Panc1 (cell line): ENCODE data around the gene ATP6V0D1. TPM values are rescaled to one million over a fixed set of nuclear protein-coding genes. Genes with fewer than 3 reads are reported as not detected.

Experiments
- ATAC-seq: fragments of 200-7000 bp; cut with Tn5 transposase; 2 replicates; pipeline ENCODE4 v1.9.1; 2020; ENCODE audit warnings: mild to moderate bottlenecking, moderate library complexity
- BruUV-seq: library from RNA; stranded (reverse); fragments of 400-500 nt; replicated peaks from 2 replicates; lab custom pipeline; 2021; lab: Mats Ljungman, UMichigan
- CTCF ChIA-PET: fragments of 300-600 bp; sonication (Branson Sonifier 250); formaldehyde crosslinking; loops from one replicate; lab custom pipeline; 2022; ENCODE audit warnings: antibody characterized with exemption; lab: Charles Lee
- POLR2A ChIA-PET: fragments of 300-600 bp; sonication (Branson Sonifier 250); formaldehyde crosslinking; loops from one replicate; lab custom pipeline; 2022; ENCODE audit warnings: antibody characterized with exemption; lab: Charles Lee
- DNase-seq: peaks from one replicate; pipeline ENCODE4 v3.0.0-alpha.2; 2010; ENCODE audit warnings: low read depth, low spot score
- H3K27ac ChIP-seq: 2 replicates; pipeline ENCODE4 v1.5.1; 2011; ENCODE audit warnings: mild to moderate bottlenecking, low read length, inconsistent platforms
- H3K27me3 ChIP-seq: fragments of 200-500 bp; sonication (Bioruptor generic); 2 replicates; pipeline ENCODE4 v1.6.0; 2014; ENCODE audit warnings: low read length, inconsistent platforms; ENCODE audit not compliant: control insufficient read depth, insufficient read depth
- H3K36me3 ChIP-seq: fragments of 200-500 bp; sonication (Bioruptor generic); 2 replicates; pipeline ENCODE4 v1.5.1; 2014; ENCODE audit warnings: inconsistent platforms, mild to moderate bottlenecking, low read length, moderate library complexity; ENCODE audit not compliant: control insufficient read depth, insufficient read depth
- H3K4me1 ChIP-seq: 2 replicates; pipeline ENCODE4 v1.5.1; 2011; ENCODE audit warnings: inconsistent platforms, mild to moderate bottlenecking, low read length, moderate library complexity; ENCODE audit not compliant: control insufficient read depth, insufficient read depth
- H3K4me3 ChIP-seq, 2 experiments: 2 replicates each; pipeline ENCODE4 v1.5.1; 2011 to 2012; ENCODE audit warnings: low read depth in 2 of 2, low read length in 2 of 2, mild to moderate bottlenecking in 2 of 2, inconsistent platforms in 1 of 2, moderate library complexity in 1 of 2
- H3K9me3 ChIP-seq: fragments of 200-500 bp; sonication (Bioruptor generic); 2 replicates; pipeline ENCODE4 v1.5.1; 2014; ENCODE audit warnings: low read depth, mild to moderate bottlenecking, inconsistent platforms, low read length, moderate library complexity; ENCODE audit not compliant: control insufficient read depth, insufficient read depth
- POLR2AphosphoS5 ChIP-seq: IDR thresholded peaks from 2 replicates; pipeline ENCODE4 v1.6.1; 2012; ENCODE audit warnings: mild to moderate bottlenecking, low read depth, low read length, moderate library complexity
- SIN3A ChIP-seq: IDR thresholded peaks from 2 replicates; pipeline ENCODE4 v1.6.1; 2012; ENCODE audit warnings: low read depth, mild to moderate bottlenecking, low read length, moderate library complexity, borderline replicate concordance; ENCODE audit not compliant: insufficient read depth
- TCF7L2 ChIP-seq: IDR thresholded peaks from 2 replicates; pipeline ENCODE4 v1.6.1; 2011; ENCODE audit warnings: mild to moderate bottlenecking, low read depth, low read length, inconsistent platforms
- in situ Hi-C: cut with HindIII; loops from 2 replicates; pipeline ENCODE4 v1.10.0; 2016; ENCODE audit warnings: low sequenced_read_pairs, low pct_unique_long_range_greater_than_20kb
- intact Hi-C: fragments of 100-400 bp; cut with micrococcal nuclease; formaldehyde crosslinking; loops from one replicate; pipeline ENCODE4 v1.10.0; 2022; ENCODE audit not compliant: unreplicated experiment
- total RNA-seq: library from RNA; stranded (reverse); gene quantifications from one replicate; pipeline ENCODE4 v1.2.1, GENCODE V29; 2021; ENCODE audit not compliant: unreplicated experiment
- TF ChIP-seq, protein P1 (sequence below): fragments of 450-650 bp; IDR thresholded peaks from 2 replicates; pipeline ENCODE4 v1.5.1; 2017; ENCODE audit warnings: mild to moderate bottlenecking
- TF ChIP-seq, protein P2 (sequence below), 2 experiments: IDR thresholded peaks; 2 replicates each; pipeline ENCODE4 v1.6.1; 2011 to 2012; ENCODE audit warnings: low read depth in 2 of 2, control low read depth in 1 of 2, low read length in 1 of 2, mild to moderate bottlenecking in 1 of 2, moderate library complexity in 1 of 2; ENCODE audit not compliant: insufficient read depth in 1 of 2

ATP6V0D1 gene
- total RNA-seq, 1 experiment from 2014 or later, result 70.8 TPM

DNA sequence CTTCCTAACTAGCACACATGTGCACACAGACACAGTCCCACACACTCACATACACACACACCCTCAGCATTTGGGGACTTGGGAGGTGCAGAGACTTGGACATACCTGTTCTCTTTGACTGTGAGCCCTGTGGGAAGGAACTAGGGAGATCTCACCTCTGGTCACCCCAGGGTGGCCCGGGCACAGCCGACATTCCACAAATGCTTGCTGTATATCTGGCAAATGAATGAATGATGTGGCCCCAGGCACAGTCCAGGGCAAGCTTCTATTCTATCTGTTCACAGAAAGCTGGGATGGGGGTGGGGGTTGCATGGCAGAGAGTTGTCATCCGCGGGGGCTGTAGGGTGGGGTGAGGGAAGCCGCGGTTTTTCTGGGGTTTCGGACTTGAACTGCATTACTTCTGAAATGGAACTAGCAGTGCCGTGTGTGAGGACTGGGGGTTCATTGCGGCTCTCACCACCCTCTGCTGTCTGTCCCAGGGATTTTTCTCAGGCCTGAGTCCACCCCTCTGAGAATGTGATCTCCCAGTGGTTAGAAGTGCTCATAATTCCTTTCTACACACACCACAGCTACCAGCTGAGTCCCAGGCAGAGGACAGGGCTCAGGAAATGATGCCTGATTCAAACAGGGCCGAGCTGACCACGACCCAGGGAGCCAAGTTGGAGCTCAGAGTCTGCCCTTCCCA, 44.4 kb upstream of the ATP6V0D1 start:
- H3K27ac ChIP-seq, result no peak overlapping the region
- no TSS peak for BruUV-seq
- ChIA-PET POLR2A (no interaction called here), CTCF (interaction anchor here (0.5 to 0.6 kb wide), 2 partner anchors 19 to 22 kb away, joined by 3 to 6 read pairs; no protein-coding TSS in a partner anchor)
- intact Hi-C loops, result no loop called here
- H3K4me3 ChIP-seq, result no peak overlapping the region
- peaks cover 9% of the 10 kb centered on the region for H3K4me1 ChIP-seq
- ATAC-seq, result no peak
- DNase-seq, result no peak
- no peaks in the 10 kb centered on the region for H3K9me3 ChIP-seq
- H3K36me3 ChIP-seq, result no peaks in the 10 kb centered on the region; the same call in 1 of the 2 replicates
- TF ChIP-seq POLR2AphosphoS5 (no peak), SIN3A (no peak), TCF7L2 (no peak)
- TF ChIP-seq, protein P1, sequence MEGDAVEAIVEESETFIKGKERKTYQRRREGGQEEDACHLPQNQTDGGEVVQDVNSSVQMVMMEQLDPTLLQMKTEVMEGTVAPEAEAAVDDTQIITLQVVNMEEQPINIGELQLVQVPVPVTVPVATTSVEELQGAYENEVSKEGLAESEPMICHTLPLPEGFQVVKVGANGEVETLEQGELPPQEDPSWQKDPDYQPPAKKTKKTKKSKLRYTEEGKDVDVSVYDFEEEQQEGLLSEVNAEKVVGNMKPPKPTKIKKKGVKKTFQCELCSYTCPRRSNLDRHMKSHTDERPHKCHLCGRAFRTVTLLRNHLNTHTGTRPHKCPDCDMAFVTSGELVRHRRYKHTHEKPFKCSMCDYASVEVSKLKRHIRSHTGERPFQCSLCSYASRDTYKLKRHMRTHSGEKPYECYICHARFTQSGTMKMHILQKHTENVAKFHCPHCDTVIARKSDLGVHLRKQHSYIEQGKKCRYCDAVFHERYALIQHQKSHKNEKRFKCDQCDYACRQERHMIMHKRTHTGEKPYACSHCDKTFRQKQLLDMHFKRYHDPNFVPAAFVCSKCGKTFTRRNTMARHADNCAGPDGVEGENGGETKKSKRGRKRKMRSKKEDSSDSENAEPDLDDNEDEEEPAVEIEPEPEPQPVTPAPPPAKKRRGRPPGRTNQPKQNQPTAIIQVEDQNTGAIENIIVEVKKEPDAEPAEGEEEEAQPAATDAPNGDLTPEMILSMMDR, result no peak
- TF ChIP-seq, protein P2, sequence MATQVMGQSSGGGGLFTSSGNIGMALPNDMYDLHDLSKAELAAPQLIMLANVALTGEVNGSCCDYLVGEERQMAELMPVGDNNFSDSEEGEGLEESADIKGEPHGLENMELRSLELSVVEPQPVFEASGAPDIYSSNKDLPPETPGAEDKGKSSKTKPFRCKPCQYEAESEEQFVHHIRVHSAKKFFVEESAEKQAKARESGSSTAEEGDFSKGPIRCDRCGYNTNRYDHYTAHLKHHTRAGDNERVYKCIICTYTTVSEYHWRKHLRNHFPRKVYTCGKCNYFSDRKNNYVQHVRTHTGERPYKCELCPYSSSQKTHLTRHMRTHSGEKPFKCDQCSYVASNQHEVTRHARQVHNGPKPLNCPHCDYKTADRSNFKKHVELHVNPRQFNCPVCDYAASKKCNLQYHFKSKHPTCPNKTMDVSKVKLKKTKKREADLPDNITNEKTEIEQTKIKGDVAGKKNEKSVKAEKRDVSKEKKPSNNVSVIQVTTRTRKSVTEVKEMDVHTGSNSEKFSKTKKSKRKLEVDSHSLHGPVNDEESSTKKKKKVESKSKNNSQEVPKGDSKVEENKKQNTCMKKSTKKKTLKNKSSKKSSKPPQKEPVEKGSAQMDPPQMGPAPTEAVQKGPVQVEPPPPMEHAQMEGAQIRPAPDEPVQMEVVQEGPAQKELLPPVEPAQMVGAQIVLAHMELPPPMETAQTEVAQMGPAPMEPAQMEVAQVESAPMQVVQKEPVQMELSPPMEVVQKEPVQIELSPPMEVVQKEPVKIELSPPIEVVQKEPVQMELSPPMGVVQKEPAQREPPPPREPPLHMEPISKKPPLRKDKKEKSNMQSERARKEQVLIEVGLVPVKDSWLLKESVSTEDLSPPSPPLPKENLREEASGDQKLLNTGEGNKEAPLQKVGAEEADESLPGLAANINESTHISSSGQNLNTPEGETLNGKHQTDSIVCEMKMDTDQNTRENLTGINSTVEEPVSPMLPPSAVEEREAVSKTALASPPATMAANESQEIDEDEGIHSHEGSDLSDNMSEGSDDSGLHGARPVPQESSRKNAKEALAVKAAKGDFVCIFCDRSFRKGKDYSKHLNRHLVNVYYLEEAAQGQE (IDR thresholded peaks at IDR 0.05; ENCODE audit: insufficient read depth in 1 of 2, low read depth in 2 of 2, low read length in 1 of 2), result no peak
- H3K27me3 ChIP-seq, result no peaks in the 10 kb centered on the region
- in situ Hi-C loops, result no loop called here

DNA sequence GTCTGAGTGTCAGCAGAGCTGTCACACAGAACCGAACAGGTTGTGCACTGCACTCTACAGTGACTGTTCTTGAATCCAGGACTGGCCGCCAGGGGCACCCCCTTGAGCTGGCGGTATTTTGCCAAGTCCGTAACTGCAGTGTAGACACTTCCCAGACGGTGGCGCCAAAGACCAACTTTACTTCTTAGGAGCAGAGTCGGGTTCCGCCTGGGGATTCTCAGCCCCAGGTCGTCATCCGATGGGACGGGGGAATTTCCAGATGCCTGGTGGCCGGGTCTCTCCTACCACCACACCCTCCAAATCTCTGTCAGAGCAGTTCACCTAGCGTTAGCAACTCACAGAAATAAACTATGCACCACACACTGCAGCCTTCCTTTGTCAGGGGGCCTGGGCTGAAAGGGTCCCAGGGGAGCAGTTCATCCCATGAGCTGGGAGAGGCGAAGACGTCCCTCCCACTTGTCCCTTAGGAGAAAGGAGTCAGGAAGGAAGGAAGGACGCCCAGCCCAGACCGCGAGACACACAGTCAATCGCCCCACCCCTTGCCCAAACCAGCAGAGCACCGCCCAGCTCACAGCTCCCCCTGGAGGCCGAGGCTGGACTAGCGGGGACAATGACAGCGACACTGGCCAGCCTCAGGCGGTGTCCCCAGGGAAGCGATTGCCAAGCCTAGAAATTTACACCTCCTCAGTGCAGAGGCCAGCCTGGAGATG, 40.3 kb upstream of the ATP6V0D1 start:
- intact Hi-C loops, result no loop called here
- in situ Hi-C loops, result no loop called here
- peak overlapping the region; percentile 85 for H3K27ac ChIP-seq
- peak overlapping the region; percentile 52 to 72 for H3K4me3 ChIP-seq
- H3K9me3 ChIP-seq, result no peaks in the 10 kb centered on the region
- no peaks in the 10 kb centered on the region for H3K27me3 ChIP-seq
- no peaks in the 10 kb centered on the region; the same call in 1 of the 2 replicates for H3K4me1 ChIP-seq
- TF ChIP-seq POLR2AphosphoS5, result peak; percentile 71
- TF ChIP-seq, protein P2 (IDR thresholded peaks at IDR 0.05; ENCODE audit: insufficient read depth in 1 of 2, low read depth in 2 of 2, low read length in 1 of 2), result no peak
- TF ChIP-seq, protein P1, result peak; percentile 94
- peak; percentile 85 for DNase-seq
- no TSS peak for BruUV-seq
- ChIA-PET POLR2A (no interaction called here), CTCF (interaction anchor here (0.6 to 2.1 kb wide), 16 partner anchors 11 to 519 kb away, joined by 3 to 11 read pairs (median 5); partner anchors contain the start of genes ACD and ATP6V0D1)
- ATAC-seq, result peak; percentile 96
- no peaks in the 10 kb centered on the region for H3K36me3 ChIP-seq
